ENCODE results near the gene GORASP2.

The GORASP2 gene

DNA sequence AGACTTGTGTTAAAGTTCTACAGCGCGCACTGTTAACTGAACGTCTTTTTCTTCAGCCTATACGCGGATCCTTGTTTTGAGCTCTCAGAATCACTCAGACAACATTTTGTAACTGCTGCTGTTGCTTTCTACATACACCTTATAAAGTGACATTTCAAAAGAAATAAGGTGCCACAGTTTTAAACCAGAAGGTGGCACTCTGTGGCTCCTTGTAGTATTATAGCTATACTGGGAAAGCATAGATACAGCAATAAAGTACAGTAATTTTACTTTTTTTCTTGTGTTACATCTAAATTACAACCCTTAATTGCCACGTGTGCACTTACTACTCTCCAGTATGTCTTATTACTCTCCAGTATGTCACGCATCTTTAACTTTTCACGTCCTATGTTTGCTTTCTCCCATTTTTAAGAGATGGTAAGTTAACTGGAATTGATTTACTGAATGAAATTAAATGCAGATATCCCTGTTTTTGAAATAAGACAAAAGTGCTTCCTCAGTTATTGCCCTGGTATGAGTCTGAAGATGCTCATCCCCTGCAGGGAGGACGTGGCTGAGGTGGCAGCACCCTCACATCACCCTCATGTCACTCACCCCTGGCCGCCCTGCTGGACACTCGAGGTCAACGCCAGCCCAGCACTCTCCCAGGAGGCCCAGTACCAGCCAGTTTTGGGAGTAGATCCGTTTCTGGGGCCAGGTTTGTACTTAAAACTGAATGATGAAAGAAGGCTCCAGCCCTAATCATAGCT is 37.8 kb downstream of the GORASP2 start:
- DNase-seq (ENCODE audit: low spot score): no peak

DNA sequence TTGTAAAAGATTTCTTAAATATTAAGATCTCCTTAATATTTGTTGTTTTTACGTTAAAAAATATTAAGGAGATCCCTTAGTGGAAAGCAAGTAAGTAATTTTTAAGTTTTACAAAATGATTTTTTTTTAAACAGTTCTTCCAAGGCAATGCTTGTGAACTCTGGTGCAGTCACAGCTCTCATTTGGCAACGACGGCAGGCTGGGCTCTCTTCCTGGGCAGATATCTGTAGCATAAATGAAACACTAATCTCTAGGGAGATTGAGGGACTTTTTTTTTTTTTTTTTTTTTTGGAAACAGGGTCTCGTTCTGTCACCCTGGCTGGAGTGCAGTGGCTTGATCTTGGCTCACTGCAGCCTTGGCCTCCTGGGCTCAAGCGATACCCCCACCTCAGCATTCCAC is 38.5 kb downstream of the GORASP2 start:
- DNase-seq (ENCODE audit: low spot score): no peak

DNA sequence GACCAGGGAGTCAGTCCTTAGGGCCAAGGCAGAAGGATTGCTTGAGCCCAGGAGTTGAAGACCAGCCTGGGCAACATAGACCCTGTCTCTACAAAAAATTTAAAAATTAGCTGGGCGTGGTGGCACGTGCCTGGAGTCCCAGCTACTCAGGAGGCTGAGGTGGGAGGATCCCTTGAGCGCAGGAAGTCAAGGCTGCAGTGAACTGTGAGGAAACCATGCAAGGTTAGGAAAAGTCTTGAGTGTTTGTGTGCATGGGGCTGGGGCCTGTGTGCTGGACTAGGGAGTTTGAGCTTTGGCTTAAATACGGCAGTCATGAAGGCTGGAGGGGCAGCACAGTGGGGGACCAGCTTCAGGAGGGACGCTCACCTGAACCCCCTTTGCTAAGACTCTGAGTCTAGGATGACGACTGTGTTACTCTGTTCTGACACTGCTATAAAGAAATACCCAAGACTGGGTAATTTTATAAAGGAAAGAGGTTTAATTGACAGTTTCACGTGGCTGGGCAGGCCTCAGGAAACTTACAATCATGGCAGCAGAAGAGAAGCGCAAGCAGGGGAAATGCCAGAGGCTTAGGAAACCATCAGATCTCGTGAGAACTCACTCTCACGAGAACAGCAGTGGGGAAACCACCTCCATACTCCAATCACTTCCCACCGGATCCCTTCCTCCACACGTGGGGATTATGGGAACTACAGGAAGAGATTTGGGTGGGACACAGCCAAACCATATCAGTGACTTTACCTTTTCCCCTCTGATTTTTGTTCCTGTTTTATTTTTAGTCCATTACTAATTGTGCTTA is 39.4 kb downstream of the GORASP2 start:
- no peak for DNase-seq (ENCODE audit: low spot score)

DNA sequence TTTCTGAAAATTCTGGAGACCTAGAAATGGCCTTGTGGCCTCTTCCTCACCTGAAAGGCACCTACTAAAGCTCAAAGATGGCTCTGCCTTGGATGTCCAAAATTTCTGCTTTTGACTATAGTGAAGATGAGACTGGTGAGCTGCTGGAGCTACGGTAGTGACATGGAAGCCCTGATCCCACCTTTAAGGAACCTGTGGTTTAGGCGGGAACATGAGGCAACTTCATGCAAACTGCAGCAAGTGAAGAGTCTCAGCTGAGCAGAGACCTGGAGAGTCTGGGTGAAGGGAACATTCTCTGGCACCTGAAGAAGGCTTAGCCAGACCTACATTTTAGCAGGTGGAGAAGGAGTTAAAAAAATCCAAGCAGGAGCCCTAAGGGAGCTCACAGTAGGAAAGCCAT is 40.0 kb downstream of the GORASP2 start:
- DNase-seq (ENCODE audit: low spot score): no peak

DNA sequence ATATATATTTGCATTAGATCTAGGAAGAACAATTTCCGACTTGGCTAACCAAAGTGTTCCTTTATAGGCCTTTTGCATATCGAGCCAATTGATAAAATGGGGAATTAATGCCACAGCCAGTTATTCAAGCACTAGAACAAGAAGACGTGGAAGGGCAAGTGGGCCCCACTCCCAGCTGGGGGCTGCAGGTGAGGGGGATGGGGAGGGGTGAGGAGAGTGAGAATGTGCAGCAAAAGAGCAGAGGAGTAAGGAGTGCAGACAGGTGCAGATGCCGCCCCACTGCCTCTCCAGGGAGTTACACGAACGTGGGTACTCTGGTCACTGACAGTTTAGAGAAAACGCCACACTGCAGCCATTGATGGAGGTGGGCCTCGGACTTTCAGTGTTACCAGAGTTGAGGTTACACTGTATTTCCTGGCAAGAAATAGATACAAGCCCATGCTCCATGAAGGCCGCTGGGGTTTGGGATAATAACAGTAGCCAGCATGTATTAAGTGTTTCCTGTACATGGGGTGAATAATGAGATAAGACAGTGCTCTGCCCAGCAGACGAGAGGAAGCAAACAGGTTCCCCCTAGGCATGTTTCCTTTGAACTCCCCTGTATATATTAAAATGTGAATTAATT is 40.9 kb downstream of the GORASP2 start:
- no peak for DNase-seq (ENCODE audit: low spot score)

DNA sequence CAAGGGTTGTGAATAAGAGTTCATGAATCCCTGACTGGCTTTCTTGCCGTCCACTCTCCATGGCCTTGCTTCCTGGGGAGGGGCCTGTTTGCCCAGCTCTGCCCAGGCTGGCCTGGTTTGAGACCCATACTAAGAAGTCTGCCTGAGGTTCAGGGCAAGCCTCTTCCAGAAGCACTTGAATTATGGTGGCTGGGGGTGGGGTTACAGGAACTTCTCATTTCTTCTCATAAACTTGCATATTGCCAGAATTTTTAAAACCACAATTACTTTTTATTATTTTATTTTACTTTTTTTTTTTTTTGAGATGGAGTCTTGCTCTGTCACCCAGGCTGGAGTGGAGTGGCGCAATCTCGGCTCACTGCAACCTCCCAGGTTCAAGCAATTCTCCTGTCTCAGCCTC is 42.0 kb downstream of the GORASP2 start:
- no peak for DNase-seq (ENCODE audit: low spot score)

DNA sequence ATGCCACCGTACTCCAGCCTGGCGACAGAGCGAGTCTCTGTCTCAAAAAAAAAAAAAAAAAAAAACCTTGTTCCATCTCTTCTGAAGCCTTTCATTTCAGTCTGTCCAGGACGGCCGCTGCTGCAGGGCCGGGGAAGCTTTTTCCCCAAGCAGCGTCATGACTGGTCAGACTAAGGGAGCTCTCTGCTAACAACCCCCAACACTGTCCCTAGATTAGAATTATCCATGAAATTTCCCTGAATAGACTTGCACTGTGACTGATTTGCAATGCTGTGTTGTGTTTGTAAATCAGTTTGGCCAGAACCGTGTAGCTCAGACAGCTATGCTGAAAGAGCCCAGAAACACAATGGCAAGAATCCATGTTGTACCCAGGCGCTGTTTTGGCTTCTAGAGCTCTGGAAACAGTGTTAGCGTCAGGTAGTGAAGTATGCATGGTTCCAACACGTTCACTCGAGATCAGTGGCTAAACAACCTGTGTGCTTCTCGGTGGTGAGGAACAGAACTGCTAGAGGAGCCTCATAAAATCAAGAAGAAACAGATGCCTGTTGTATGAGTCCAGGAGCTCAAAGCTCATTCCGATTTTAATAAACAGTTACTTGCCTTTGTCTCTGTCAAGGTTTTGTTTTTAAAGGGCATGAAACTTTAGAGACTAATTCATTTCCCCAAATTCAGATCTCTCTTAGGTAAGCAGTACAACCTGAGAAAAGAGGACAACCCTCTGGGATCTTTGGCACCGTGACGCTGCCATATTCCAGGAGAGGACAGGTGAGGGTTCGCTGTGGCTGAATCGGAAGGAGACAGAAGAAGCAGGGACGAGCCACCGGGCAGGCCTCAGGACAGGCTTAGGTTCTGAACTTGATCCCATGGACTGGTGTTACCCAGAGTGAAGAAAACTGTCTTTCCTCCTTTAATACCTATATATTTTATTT is 43.5 kb downstream of the GORASP2 start:
- DNase-seq (ENCODE audit: low spot score): no peak

DNA sequence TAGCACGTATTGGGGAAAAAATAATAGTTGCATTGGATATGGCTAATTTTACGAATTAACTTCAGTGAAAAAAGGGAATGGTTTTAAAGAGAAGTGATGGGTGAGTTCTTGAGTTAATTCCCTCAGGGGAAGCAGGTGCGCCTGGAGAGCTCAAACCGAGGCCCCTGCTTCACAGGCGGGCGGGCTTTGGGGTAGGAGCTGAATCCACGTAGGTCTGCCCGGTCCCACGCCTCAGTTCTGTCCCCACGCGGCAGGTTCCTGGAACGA is 44.1 kb downstream of the GORASP2 start:
- no peak for DNase-seq (ENCODE audit: low spot score)

DNA sequence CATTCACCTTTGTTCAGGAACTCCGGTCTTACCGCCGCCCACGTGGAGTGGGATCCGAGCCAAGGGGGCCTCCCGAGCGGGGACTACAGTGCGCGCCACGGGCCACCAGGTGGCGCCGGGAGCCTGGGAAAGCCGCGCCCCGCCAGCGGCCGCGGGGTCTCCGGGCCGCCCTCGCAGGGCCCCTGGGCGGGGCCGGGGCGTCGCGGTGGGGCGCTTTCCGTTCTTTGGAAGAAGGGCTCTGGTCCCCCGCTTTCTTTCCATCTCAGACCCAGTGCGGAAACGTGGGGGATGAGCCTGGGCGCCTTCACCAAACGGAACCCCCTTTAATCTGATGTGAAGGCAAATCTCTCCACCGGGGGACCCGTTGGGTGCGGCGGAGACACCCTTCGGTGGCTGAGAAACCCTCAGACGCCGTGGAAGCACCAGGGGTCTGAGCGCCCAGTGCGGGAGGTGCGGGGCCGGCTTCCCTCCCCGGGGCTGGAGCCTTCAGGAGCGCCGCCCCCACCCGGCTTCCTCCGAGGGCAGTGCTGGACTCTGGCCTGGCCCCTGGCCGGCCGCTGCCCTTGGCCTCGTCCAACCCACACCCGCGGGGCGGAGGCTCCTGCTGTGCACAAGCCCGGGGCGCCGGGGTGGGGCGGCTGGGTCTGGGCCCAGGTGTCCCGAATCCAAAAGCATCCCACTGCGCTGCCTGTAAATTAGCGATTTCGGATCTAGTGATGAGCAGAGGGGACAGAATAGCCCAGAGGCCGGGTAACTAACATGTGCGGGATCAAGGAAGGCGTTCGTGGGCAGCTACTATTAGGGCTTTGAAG is 44.6 kb downstream of the GORASP2 start:
- DNase-seq (ENCODE audit: low spot score): peak; percentile 88

DNA sequence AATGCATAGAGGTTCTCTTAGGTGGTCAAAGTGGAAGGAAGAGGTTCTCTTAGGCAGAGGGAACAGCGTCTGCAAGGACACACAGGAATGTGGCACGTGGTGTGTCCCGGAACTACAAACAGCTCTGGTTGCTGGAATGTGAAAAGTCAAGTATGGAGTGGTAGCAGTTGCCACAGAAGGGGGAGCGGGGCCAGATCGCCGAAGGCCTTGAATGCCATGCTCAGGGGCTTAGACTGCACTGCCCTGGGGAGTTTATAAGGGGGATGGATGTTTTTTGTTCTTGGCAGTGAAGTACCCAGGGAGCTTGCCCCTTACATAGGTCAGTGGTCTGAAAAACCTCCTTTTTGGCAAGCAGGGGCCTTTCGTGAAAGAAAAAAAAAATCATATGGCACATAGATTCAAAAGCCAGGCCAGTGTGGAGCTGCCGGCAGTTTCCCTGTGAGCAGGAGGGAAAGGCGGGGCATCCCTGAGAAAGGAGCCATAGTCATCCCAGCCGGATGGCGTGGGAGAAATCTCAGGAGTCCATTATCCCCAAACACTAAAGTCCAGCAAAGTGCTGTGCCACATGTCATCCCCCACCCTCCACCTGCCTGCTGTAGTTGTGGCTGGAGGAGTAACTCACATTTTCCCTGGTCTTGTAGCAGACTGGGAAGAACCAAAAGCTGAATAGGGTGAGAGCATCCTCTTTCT is 45.4 kb downstream of the GORASP2 start:
- DNase-seq (ENCODE audit: low spot score): no peak

DNA sequence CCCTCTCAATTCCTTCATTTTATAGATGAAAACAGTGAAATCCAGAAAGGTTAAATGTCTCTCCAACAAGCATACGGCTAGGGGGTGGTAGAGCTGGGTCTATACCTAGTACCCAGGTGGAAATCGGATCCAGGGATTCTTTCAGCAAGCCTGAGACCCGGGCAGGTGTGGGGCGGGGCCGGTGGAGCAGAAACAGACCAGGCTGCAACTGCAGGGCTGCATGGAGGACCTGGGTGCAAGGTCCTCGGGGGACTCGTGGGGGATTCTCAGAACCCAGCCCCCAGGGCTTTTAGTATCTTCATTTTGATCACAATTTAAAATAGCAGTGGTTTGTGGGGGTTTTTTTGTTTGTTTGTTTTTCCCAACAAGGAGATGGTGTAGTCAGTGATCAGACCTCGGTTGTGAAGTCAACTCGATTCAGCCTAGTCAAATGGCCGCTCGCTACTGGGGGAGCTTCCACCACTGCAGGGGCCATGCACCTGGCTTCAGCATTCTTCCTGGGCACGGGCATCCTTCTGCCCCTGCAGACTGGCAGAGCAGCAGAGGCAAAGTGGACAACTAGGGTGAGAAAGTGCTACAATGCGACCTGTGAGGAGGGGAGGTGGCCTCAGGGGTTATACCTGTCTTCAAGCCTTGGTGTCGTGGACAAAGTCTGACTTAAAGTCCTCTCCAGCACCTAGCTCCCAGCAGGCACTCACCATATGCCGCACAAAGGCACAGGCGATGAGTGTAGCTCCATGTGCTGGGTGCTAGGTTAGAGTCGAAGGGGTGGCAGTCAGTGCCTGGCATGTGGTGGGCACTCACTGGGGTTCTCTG is 46.3 kb downstream of the GORASP2 start:
- DNase-seq (ENCODE audit: low spot score): no peak

DNA sequence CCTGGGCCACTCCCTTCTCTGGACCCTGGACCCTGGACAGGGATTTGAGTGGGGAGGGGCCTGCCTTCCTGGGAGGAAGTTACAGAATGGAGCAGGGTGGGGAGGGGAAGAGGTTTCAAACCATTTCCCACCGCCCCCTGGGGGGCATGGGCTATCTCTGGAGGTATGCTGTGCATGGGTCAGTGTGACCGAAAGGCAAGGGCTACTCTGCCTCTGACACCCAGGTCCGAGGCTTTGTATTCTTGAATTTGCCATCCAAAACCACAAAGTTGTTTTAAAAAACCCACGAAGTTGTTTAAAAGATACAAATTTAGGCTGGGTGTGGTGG is 46.9 kb downstream of the GORASP2 start:
- DNase-seq (ENCODE audit: low spot score): no peak

DNA sequence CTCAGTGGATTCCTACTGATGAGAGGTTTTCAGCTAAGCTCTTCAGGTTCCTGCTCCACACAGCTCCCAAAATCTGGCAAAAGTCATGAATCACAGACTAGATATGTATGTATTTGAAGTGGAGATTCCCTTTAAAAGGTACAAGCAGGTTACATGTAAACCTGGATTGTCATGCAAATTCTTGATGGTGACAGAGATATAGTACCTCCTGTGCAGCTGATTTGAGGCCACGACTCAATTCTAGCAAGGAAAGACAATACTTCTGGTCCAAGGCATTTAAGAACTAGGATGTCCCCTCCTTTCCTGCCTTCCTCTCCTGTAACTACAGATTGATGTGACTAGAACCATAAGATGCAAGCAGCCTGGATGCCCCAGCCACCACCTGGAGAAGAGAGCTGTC is 55.0 kb downstream of the GORASP2 start:
- DNase-seq (ENCODE audit: low spot score): no peak

DNA sequence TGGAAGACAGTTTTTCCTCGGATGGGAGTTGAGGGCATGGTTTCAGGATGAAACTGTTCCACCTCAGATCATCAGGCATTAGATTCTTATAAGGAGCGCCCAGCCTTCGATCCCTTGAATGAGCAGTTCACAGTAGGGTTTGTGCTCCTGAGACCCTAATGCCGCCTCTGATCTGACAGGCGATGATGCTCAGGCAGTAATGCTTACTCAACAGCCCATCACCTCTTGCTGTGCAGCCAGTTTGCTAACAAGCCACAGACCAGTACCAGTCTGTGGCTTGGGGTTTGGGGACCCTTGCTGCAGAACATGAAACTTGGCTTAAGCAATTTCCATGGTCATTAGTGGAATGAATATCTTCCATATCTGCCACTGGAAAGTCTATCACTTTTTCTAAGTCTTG is 56.4 kb downstream of the GORASP2 start:
- DNase-seq (ENCODE audit: low spot score): no peak

DNA sequence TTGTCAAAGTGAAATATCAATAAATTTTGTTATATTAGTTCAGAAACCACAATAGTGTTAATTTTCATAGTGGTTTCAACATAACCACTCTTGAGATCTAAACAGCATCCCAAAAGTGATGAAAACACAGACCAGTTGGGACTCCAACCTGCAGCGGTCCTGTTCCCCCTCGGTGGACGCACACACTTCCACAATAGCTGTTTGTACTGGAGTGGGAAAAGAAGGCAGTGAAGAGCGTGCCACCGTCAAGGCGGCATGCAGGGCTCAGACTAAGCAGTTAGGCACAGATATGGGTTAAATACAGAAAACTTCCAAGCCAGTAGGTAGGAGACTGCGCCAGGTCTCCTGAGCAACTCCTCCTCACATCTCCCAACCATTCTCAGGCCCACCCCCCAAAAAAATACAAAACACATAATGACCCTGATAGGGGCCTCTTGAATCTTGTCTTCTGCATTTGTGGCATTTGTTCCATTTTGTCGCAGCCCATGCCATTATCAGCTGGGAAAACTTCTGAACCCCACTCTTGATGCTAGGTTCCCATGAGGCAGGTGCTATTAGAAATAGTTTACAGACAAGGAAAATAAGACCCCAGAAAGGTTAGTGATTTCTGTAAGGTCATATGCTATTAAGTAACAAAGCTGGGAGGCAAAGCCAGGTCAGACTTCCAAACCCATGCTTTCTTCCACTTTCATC is 57.7 kb downstream of the GORASP2 start:
- DNase-seq (ENCODE audit: low spot score): no peak

DNA sequence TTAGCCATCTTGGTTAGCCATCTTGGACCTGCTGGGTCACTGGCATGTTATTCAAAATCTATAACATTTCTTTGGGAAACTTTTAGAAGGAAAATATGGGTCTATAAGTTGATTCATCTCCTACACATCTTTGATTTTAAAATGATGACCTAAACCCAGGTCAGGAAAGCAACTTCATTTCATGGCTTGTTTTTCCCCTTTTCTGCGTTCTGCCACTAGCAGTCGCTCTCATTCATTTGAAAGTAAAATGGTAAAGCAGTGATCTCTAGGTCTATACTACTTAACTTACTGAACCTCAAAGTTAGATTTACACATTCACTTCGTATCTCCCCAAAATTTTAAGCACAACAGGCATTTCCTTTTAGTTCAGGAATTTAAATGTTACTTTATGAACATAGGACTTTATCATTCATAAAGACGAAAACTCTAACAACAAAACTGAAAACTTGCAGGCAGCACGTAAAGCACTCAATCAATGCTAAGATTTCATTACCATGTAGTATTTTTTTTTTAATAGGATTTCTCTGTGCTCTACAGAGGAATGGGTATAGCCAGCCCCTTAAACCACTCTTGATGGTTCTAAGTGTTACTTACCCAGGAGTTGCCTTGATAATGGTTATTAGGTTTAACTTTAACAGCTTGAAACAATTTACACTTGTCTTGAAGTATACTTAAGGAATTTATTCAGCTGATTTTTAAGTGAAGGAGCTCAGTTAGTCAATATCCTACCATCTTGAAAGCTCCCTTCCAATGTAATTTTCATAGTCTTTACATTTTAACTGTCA is 62.5 kb downstream of the GORASP2 start:
- no peak for DNase-seq (ENCODE audit: low spot score)

DNA sequence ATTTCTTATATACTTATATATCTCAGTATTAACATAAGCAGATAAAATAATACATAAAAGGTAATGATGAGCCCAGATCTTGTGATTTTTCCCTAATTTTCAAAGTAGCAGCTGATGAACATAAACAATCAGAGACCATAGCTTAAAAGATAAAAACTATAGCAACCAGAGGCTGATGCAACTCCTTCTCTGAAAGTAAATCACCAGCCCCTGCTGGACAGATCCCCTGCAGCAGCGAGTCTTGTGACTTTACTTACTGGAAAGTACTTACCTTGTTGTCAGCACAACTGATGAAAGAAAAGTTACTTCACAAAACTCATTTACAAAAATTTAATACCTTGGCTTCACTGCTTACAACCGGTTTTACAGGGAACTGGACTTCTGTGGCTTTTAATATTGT is 67.3 kb downstream of the GORASP2 start:
- DNase-seq (ENCODE audit: low spot score): no peak

DNA sequence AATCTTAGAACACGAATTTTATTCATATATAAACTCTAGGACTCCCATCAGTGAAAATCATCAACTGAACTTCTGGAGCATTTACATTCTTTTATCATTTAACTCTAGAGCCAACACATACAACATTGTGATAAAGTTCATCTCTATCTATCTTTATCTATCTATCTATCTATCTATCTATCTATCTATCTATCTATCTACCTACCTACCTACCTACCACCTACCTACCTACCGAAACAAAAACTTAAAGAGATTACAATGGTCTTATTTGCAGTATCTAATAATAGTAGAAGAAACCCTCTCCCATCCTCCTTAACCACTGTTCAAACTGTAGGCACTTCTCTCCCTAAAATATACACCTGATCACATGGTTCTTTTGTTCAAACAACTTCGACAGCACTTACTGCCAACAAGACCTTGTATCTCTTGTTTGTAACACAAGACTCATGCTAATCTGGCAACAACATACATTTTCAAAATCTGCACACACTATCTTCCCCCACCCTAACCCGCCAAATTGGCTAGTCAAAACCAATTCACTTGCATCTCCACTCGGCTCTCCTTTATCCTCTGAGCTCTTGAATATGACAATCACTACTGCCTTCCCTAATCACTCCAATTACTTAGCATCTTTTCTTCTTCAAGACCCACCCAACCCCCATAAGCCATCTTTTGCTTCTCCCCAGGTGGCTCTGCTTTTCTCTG is 69.0 kb downstream of the GORASP2 start:
- DNase-seq (ENCODE audit: low spot score): no peak

Data from CD4-positive, alpha-beta T cell treated with Interleukin-15 for 4 hours (primary cell).